Fibroblast of skin of scalp (primary cell): ENCODE data around the gene PCSK2.

Experiments used
- DNase-seq: peaks from one replicate; pipeline ENCODE4 v3.0.0-alpha.2; 2013

Gene PCSK2

DNA sequence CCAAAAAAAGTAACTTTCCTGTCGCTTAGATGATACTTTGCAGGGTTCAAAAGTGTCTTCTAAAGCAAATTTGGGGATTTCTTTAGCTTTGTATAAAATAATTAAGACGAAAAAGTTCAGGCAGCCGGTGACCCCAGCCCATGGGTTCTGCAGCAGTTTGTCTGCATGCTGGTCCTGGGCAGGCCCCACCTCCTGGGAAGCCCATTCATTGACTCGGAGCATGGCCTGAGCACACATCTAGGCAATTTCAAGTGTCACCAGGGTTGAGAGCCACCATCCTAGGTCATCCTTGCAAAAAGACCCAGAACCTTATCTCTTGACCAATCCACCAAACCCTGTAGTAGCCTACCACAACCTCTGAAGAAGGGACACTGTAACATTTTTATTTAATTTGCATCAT lies 283.7 kb downstream of the PCSK2 start:
- no peak for DNase-seq

DNA sequence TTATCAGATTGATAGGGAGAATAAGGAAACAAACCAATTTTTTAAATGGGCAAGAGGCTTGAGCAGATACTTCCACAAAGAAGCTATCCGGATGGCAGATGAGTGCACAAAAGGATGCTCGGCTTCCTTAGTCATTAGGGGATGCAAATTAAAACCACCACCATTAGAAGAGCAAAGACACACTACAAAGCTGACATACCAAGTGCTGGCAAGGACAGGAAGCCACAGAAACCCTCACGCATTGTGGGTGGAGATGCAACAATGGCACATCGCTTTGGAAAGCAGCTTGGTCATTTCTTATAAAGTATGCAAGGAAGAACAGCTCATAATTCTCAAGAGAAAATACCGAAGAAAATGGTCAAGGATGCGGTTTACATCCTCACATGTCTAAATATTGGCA lies 284.6 kb downstream of the PCSK2 start:
- DNase-seq, result no peak

DNA sequence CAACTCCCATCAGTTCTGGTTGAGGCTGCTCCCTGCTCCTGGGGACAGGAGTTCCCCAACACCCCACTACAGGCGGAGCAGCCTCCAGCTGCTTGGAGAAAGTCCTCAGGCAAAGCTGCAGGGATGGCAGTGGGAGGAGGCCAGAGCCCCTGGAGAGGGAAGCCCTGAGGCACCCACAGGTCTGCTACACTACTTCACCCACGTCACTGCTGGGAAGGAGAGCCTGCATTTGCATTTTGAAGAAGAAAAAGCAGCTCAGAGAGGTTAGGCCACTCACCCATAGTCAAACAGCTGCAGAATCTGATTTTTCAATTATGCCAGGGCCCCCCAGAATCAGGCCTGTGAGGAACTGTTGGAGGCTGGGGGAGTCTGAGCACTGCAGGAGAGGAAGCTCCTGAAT lies 287.1 kb downstream of the PCSK2 start:
- no peak for DNase-seq

DNA sequence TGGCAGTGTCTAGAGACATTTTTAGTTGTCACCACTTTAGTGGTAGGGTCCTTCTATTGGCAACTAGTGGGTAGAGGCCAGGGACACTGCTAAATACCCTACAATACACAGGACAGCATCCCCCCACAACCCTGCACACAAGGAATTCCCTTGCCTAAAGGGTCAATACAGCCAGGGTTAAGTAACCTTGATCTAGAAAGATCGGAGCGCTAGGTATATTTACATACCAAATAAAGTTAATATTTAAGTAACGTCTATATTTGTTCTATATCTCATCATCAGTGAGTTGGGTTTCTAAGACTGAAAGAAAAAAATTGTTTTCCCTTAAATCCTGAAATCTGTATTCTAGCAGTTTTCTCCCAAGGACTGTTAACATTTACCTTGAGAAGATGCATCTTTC lies 288.2 kb downstream of the PCSK2 start:
- no peak for DNase-seq

DNA sequence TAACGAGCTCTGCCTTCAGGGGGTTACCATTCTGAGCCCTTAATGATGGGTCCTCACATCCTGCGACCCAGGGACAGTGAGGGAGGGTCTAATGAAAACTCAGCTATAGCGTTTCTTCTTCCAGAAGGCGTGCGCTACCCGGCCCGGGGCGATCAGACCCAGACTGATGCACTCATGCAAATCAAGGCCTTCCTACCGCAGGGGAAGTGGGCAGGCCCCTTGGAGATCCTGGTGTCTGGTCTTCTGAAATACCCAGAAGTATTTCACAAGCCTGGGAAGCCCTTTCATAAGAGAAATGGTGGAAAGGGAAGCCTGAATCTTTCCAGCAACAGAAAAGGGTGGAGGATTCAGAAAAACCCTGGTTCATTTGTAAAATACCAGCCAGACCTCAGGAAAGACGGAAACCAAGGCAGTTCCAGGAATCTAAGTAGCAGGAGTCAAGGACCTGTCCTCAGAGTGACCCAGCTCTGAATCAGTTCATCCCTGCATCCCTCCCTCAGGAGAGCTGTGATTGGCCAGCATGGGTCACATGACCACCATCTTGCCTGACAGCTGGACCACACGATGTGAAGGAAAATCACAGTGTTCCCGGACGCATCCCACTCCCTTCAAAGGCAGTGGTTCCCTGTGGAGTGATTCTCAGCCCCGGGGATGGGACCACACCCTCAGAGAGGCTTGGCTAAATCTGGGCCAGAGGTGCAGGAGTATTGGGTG lies 291.7 kb downstream of the PCSK2 start:
- no peak for DNase-seq

DNA sequence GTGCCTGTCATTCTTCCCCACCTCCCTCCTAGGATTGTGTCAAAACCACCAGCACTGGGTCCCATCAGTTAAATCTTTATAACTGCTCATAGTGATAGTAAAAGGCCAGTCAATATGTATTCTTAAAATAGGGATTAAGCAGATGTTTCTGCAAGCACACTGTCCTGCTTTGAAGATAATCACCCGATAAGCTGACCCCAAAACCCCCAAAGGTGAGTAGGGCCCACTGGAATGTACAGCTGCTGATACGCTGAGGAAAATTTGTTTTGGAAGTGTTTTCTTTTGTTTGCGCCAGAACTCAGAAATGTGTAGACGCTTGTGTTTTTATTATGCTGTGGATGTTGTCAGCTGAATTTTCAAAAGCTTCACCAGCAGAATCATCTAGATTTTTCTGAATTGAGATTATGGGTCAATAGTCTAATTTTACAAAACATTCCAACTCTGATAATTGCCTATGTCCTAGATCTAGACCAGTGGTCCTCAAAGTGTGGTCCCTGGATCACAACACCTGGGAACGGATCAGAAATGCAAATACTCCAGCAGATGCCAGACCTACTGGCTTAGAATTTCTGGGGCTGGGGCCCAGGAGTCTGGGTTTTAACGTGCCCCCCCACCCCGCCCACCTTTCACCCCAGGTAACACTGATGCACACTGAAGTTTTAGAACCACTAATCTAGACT lies 292.9 kb downstream of the PCSK2 start:
- no peak for DNase-seq

DNA sequence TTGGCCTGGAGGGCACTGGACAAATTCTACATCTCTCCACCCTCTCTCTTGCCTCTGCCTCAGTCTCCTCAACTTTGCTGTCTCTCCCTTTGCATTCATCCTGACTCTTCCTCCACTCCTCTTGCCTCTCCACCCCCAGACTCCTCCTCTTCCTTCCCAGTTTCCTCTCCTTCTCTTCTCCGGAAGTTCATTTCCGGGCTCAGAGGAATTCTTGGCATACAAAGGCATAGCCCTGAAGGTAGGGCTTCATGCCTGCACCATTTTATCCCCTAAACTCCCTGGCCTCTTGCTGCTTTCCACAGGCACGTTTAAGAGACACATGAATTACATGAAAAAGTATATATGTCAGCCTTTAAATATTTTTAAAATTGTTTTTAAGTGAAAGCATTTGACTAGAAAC lies 293.7 kb downstream of the PCSK2 start:
- peak; percentile 23 for DNase-seq

DNA sequence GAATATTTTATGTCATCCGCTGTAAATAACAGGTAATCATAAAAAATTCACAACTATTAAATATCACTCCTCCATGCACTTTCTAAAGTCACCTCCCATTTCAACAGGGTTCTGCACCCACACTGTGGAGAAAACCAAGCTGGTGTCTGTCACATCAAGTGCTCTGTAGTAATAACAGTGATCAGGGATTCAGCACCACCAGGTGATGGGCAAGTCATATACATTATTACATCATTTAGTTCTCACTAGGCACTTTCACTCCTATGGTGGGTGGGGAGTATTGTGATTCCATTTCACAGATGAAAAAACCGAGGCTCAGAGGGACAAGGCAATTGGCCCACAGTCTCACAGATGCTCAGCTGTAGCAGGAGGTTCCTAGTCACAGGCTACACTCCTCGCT lies 295.7 kb downstream of the PCSK2 start:
- no peak for DNase-seq

DNA sequence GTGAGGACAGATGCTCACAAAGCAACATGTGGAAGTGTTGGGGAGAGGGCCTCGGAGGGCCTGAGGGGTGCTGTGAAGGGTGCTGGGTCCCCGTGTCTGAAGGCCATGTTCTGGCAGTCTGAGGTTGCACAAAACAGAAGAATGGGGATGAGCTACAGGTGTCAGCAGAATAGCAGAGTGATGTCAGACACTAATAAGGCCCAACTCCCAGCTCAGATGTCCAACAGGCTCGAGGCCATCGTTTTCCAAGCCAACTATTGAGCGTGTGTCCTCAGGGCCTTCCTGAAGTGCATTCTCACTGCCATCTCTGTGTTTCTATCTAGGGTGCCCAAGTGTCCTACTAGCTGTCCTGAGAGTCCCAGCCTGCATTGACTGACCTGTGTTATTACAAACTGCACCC lies 296.5 kb downstream of the PCSK2 start:
- DNase-seq, result no peak

DNA sequence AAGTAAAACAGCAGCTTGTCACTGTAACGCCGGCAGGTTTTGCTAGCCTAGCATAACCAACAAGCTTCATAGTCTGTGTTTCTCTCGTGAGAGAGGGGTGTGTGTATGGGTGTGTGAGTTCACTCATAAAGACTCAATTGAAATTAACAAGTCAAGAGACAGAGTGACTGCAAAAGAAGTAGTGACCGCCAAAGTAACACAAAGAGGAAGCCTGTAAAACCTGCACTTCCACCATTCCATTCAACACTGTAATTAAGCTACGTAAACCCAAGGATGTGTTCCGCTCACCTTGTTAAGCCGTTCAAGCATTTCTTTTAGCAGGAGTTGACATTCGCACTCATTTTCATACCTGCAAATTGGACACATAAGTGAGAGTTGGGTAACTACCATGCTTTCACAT lies 297.7 kb downstream of the PCSK2 start:
- no peak for DNase-seq

DNA sequence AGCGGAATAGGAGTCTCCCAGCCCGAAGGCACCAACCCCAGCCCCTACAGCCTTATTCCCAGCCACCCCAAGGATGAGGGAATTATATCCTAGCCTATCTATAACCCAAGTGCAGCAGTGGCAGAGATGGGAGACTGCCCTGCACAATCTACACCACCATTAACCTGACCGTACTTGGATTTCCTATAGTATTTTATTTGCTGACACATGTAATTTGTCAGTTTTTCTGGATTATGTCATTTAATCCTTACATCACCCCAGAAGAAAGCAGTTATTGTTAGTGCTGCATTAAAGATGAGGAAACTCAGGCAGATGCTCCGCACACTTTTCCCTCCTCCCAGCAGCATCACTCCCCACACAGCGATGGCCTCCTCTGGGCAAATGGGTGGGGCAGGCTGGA lies 298.3 kb downstream of the PCSK2 start:
- DNase-seq, result no peak

DNA sequence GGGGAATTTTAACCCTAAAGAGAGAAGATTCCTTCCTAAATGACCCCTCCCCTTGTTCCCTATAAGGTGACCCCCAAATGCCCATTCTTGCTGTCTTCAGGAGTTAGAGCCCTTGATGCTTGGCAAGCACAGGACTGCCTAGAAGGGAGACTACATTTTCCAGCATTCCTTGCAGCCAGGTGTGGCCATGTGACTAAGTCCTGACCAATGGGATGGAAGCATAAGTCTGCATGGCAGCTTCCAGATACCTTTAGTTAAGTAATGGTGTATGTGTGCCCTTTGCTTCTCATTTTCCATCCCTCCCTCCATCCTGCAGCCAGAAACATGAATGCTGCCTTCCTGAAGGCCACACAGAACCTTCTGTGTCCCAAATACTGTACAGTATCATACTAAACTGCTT lies 298.8 kb downstream of the PCSK2 start:
- DNase-seq, result peak; percentile 12

DNA sequence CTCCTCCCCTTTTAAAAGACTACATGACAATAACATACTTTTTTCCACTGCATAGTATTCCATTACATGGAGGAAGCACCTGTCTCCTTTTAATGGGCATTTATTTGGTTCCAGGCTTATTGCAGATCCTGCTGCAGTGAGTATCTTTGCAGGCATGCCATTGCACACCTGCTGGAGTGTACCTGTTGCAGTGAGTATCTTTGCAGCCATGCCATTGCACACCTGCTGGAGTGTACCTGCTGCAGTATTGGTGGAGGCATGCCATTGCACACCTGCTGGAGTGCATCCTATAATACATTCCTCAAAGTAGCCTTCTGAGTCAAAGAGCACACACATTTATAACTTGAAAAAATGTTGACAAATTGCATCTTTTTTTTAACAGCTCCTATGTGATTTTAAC lies 302.7 kb downstream of the PCSK2 start:
- DNase-seq, result no peak

DNA sequence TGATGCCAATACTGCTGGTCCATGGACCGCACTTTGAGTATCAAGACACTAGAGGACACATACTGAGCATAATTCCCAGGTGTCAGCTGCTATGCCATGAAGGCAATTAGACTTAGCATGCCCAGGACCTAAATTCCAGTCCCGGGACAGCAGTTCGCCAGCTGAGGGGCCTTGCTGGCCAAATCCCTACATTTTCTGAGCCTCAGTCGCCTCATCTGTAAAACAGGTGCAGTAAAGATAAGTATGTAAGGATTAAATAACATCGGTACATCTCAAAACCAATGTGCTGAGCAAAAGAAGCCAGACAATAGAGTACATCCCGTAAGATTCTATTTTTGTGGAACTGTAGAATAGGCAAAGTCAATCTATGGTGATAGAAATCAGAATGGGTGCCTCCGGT lies 303.3 kb downstream of the PCSK2 start:
- DNase-seq, result no peak

DNA sequence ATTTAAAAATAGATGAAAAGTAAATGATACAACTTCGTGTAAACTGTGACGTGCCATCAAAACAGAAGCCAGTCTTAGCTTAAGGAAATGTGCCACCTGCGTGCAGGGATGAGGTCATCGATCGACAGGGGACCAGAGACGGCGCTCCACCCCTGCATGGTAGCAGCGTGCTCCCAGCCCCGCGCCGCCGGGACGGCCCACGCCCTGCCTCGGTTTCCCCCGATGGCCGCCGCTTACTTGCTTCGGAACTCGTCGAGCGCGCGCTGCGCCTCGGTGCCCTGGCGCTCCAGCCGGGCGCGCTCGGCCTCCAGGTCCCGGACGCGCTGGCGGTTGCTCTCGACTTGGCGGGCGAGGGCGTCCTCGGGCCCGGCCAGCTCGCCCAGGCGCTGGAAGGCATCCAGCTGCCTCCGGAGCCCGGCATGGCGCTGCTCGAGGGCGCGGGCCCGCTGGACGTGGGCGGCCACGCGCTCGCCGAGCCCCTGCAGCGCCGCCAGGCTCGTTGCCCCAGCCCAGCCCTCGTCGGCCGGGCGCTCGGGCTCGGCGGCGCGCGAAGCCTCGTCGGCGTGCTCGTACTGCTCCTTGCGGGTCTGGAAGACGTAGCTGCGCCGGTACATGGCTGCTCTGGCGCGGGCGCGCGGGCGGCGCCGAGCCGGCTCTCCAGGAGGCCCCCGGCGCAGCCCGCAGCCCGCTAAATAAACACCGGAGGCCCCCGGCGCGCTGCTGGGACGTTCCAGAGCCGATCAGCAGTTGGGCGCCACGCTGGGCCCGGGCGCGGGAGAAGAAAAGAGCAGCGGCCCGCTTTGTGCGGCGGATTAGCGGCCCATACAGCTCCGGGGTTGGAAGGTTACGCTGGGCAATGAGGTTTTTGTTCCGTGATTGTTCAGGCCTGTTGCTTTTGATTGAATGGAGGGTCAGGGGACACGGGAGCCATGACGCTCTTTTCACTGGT lies 304.1 kb downstream of the PCSK2 start, which contains the start of gene BFSP1:
Gene BFSP1, minus strand, starts transcription at position 664 of the 949 bp plus-strand sequence. Its CDS starts 50 bp downstream, at position 614.
- peak; percentile 65 for DNase-seq

DNA sequence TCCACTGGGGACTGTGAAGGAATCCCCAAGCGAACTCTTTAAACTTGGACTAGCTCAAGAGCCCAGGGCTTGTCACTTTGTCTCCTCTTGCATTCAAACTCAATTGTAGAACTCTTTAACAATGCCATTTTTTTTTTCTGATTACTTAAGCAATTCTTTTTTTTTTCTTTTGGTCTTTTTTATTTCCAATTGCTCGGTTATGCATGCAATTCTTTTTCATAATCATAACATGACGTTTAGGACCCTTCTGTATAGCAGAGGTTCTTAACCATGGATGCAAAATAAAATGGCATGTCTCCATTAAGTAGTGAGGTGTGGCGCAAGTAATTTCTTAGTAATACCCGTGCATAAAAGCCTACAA lies 304.8 kb downstream of the PCSK2 start:
- DNase-seq, result no peak

DNA sequence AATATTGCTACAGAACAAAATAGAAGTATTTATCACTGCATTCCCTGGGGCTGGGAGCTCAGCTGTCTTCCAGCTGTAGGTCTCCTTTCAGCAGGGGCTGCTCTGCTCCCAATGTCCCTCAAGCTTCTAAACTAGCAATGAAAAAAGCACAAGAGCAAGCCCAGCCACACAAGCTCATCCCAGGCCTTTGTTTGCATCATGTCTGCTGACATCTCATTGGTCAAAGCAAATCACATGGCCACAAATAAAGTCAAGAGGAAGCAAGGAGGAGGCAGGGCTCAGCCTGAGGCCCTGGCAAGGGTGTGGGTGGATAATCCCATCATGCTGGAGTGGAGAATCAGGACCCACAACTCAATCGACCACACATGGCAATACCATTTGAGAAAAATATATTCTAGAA lies 306.6 kb downstream of the PCSK2 start:
- peak; percentile 74 for DNase-seq

DNA sequence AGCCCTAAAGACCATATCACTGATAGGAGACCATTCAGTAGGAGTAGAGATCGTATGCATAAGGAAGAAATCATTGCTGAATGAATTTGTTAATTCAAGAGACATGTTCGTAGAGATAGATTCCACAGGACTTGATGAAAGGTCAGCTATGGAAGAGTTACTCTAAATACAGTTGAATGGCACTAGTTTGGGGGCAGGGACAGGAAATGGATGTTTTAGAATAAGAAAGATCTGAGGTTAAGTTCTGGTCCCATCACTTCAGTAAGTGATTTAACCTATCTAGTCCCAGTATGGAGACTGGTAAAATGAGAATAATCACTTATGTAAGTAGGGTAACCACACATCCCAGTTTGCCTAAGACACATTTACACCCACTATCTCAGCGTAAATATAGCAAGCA lies 307.2 kb downstream of the PCSK2 start:
- DNase-seq, result no peak
